Adrenal gland (tissue), 5 donors: ENCODE measurements around the gene ERH.

Experiments used
- CTCF ChIP-seq, 6 experiments: fragments of 450-650 bp in 4 of 6; fragments of 200-600 bp in 2 of 6; sonication (generic) in 1 of 6; IDR thresholded peaks; 1 replicate in 5 of 6; 2 replicates in 1 of 6; pipeline versions ENCODE4 v1.5.1 to v1.8.0; 2016 to 2021; ENCODE audit warnings: antibody characterized with exemption in 6 of 6, mild to moderate bottlenecking in 2 of 6, moderate library complexity in 1 of 6
- POLR2A ChIP-seq, 2 donors: fragments of 450-650 bp; IDR thresholded peaks; one replicate each; pipeline ENCODE4 v1.6.1; 2017; ENCODE audit warnings: antibody characterized with exemption in 2 of 2, mild to moderate bottlenecking in 2 of 2, moderate library complexity in 1 of 2
- donor health status: DM: no; HTN: no; CAD: no.

GRCh38 chr14:69358966-69359365 lies 39.1 kb downstream of the ERH start:
- no peak for TF ChIP-seq CTCF (IDR thresholded peaks at IDR 0.05)
- TF ChIP-seq POLR2A (IDR thresholded peaks at IDR 0.05), result no peak
